Measurements from ENCODE around the gene CDH4.

CDH4 gene

GRCh38 chr20:61575151-61575937 lies 323.3 kb downstream of the CDH4 start:
- Histone ChIP-seq H3K4me3 (replicated peaks; ENCODE audit: insufficient read depth, low read length) (no peak overlapping the region), H3K27ac (replicated peaks) (no peak overlapping the region), H3K27me3 (ENCODE audit: insufficient read depth, poor library complexity, severe bottlenecking) (no peaks in the 10 kb centered on the region)
- no peak for DNase-seq (ENCODE audit: low read depth in 1 of 2, low spot score in 1 of 2)
- TF ChIP-seq SPI1 (IDR thresholded peaks at IDR 0.05; ENCODE audit: borderline replicate concordance, low read depth), result no peak
- TF ChIP-seq POLR2AphosphoS5 (IDR thresholded peaks at IDR 0.05; ENCODE audit: low read depth), result no peak
- TF ChIP-seq GABPA (IDR thresholded peaks at IDR 0.05; ENCODE audit: low read depth), result no peak
- no peak for TF ChIP-seq CTCF (IDR thresholded peaks at IDR 0.05; ENCODE audit: insufficient read depth, low read length)
- no peak for TF ChIP-seq REST (IDR thresholded peaks at IDR 0.05; ENCODE audit: insufficient replicate concordance, low read depth)

- no peak for TF ChIP-seq SPI1 (IDR thresholded peaks at IDR 0.05; ENCODE audit: borderline replicate concordance, low read depth)
- TF ChIP-seq GABPA (IDR thresholded peaks at IDR 0.05; ENCODE audit: low read depth), result no peak
- TF ChIP-seq REST (IDR thresholded peaks at IDR 0.05; ENCODE audit: insufficient replicate concordance, low read depth), result no peak
- no peak for TF ChIP-seq CTCF (IDR thresholded peaks at IDR 0.05; ENCODE audit: insufficient read depth, low read length)
- TF ChIP-seq POLR2AphosphoS5 (IDR thresholded peaks at IDR 0.05; ENCODE audit: low read depth), result no peak
- no peaks in the 10 kb centered on the region for H3K27me3 ChIP-seq (ENCODE audit: insufficient read depth, poor library complexity, severe bottlenecking)
- DNase-seq (ENCODE audit: low read depth in 1 of 2, low spot score in 1 of 2), result no peak
- H3K4me3 ChIP-seq (replicated peaks; ENCODE audit: insufficient read depth, low read length), result no peak overlapping the region
- H3K27ac ChIP-seq (replicated peaks), result no peak overlapping the region
Observed at GRCh38 chr20:61576372-61576771, 324.3 kb downstream of the CDH4 start.

- no peak for DNase-seq (ENCODE audit: low read depth in 1 of 2, low spot score in 1 of 2)
- TF ChIP-seq SPI1 (IDR thresholded peaks at IDR 0.05; ENCODE audit: borderline replicate concordance, low read depth) (no peak), GABPA (IDR thresholded peaks at IDR 0.05; ENCODE audit: low read depth) (no peak), CTCF (IDR thresholded peaks at IDR 0.05; ENCODE audit: insufficient read depth, low read length) (no peak), POLR2AphosphoS5 (IDR thresholded peaks at IDR 0.05; ENCODE audit: low read depth) (no peak), REST (IDR thresholded peaks at IDR 0.05; ENCODE audit: insufficient replicate concordance, low read depth) (no peak)
- no peak overlapping the region for H3K4me3 ChIP-seq (replicated peaks; ENCODE audit: insufficient read depth, low read length)
- no peaks in the 10 kb centered on the region for H3K27me3 ChIP-seq (ENCODE audit: insufficient read depth, poor library complexity, severe bottlenecking)
- H3K27ac ChIP-seq (replicated peaks), result no peak overlapping the region
Observed at GRCh38 chr20:61577065-61577464, 325.0 kb downstream of the CDH4 start.
